WERI-Rb-1 (cell line): ENCODE data around the gene ASTL.

Experiments used
- DNase-seq: peaks from one replicate; pipeline ENCODE4 v3.0.0-alpha.2; 2020
- H3K27ac ChIP-seq: fragments of 250-450 bp; sonication (Bioruptor Pico); 2 replicates; pipeline ENCODE4 v1.5.1; 2020; ENCODE audit warnings: mild to moderate bottlenecking, moderate library complexity
- H3K27me3 ChIP-seq: fragments of 250-450 bp; sonication (Bioruptor Pico); 2 replicates; pipeline ENCODE4 v1.5.1; 2021; ENCODE audit warnings: mild to moderate bottlenecking, low read depth, moderate library complexity; ENCODE audit not compliant: insufficient read depth, severe bottlenecking
- H3K36me3 ChIP-seq: fragments of 250-450 bp; sonication (Bioruptor Pico); 2 replicates; pipeline ENCODE4 v1.5.1; 2020; ENCODE audit warnings: mild to moderate bottlenecking, moderate library complexity
- H3K4me3 ChIP-seq: 2 replicates; pipeline ENCODE4 v1.5.1; 2011; ENCODE audit warnings: low read depth, mild to moderate bottlenecking, control low read depth, low read length
- H3K9me3 ChIP-seq: fragments of 250-450 bp; sonication (Bioruptor Pico); 2 replicates; pipeline ENCODE4 v1.5.1; 2021; ENCODE audit warnings: mild to moderate bottlenecking, moderate library complexity; ENCODE audit not compliant: severe bottlenecking
- CTCF ChIP-seq: IDR thresholded peaks from 2 replicates; pipeline ENCODE4 v1.5.1; 2011; ENCODE audit warnings: low read depth, mild to moderate bottlenecking, control low read depth, inconsistent platforms, low read length

Gene ASTL

GRCh38 chr2:96119389-96119751 is 18.9 kb downstream of the ASTL start:
- no peak for DNase-seq
- no peaks in the 10 kb centered on the region for H3K9me3 ChIP-seq
- no peak overlapping the region for H3K27ac ChIP-seq
- no peak overlapping the region for H3K4me3 ChIP-seq
- no peaks in the 10 kb centered on the region for H3K36me3 ChIP-seq
- no peak for TF ChIP-seq CTCF
- H3K27me3 ChIP-seq, result peaks cover 6% of the 10 kb centered on the region

- Histone ChIP-seq H3K27ac (no peak overlapping the region), H3K4me3 (no peak overlapping the region), H3K27me3 (peaks cover 6% of the 10 kb centered on the region), H3K9me3 (no peaks in the 10 kb centered on the region), H3K36me3 (no peaks in the 10 kb centered on the region)
- TF ChIP-seq CTCF, result no peak
- no peak for DNase-seq
Measured at GRCh38 chr2:96118698-96119388, 19.5 kb downstream of the ASTL start.

- Histone ChIP-seq H3K9me3 (no peaks in the 10 kb centered on the region), H3K36me3 (no peaks in the 10 kb centered on the region), H3K27ac (no peak overlapping the region), H3K27me3 (peaks cover 6% of the 10 kb centered on the region), H3K4me3 (no peak overlapping the region)
- TF ChIP-seq CTCF, result peak; percentile 66
- peak; percentile 55 for DNase-seq
Measured at GRCh38 chr2:96117701-96118588, 20.4 kb downstream of the ASTL start.

GRCh38 chr2:96116879-96117533 is 21.3 kb downstream of the ASTL start:
- TF ChIP-seq CTCF, result peak; percentile 78
- Histone ChIP-seq H3K27me3 (peaks cover 6% of the 10 kb centered on the region), H3K9me3 (no peaks in the 10 kb centered on the region), H3K4me3 (peak overlapping the region; percentile 24), H3K36me3 (no peaks in the 10 kb centered on the region), H3K27ac (no peak overlapping the region)
- peak; percentile 50 for DNase-seq

- peak; percentile 72 for DNase-seq
- H3K9me3 ChIP-seq, result no peaks in the 10 kb centered on the region
- H3K27ac ChIP-seq, result no peak within 1 kb of the TSS
- H3K36me3 ChIP-seq, result no peaks in the 10 kb centered on the region
- TF ChIP-seq CTCF, result no peak
- H3K27me3 ChIP-seq, result peaks cover 6% of the 10 kb centered on the region
- peak within 1 kb of the TSS; percentile 24 for H3K4me3 ChIP-seq
Measured at GRCh38 chr2:96116424-96116878, 21.9 kb downstream of the ASTL start, which contains the start of gene ADRA2B. TSS of gene ADRA2B (minus strand) at chr2:96116571. CDS start at chr2:96116149, 422 bp downstream.
